GM06990 (cell line): Measurements from ENCODE around the gene INPP5A.

Experiments
- DNase-seq: peaks from one replicate; pipeline ENCODE4 v3.0.0-alpha.2; 2011; ENCODE audit not compliant: insufficient read length; ENCODE audit errors: extremely low read depth
- H3K27me3 ChIP-seq: replicated peaks from 2 replicates; pipeline ENCODE4 v1.6.0; 2011; ENCODE audit warnings: low read length; ENCODE audit not compliant: control insufficient read depth, insufficient read depth
- H3K36me3 ChIP-seq: 2 replicates; pipeline ENCODE4 v1.5.1; 2011; ENCODE audit warnings: low read length; ENCODE audit not compliant: control insufficient read depth, insufficient read depth
- H3K4me3 ChIP-seq: replicated peaks from 2 replicates; pipeline ENCODE4 v1.5.1; 2011; ENCODE audit warnings: low read depth, mild to moderate bottlenecking, control low read depth, low read length
- TF ChIP-seq, protein P1 (sequence below): IDR thresholded peaks from 2 replicates; pipeline ENCODE4 v1.5.1; 2011; ENCODE audit warnings: low read length, control low read depth, mild to moderate bottlenecking, inconsistent platforms; ENCODE audit not compliant: insufficient read depth, poor library complexity, severe bottlenecking

The INPP5A gene

DNA sequence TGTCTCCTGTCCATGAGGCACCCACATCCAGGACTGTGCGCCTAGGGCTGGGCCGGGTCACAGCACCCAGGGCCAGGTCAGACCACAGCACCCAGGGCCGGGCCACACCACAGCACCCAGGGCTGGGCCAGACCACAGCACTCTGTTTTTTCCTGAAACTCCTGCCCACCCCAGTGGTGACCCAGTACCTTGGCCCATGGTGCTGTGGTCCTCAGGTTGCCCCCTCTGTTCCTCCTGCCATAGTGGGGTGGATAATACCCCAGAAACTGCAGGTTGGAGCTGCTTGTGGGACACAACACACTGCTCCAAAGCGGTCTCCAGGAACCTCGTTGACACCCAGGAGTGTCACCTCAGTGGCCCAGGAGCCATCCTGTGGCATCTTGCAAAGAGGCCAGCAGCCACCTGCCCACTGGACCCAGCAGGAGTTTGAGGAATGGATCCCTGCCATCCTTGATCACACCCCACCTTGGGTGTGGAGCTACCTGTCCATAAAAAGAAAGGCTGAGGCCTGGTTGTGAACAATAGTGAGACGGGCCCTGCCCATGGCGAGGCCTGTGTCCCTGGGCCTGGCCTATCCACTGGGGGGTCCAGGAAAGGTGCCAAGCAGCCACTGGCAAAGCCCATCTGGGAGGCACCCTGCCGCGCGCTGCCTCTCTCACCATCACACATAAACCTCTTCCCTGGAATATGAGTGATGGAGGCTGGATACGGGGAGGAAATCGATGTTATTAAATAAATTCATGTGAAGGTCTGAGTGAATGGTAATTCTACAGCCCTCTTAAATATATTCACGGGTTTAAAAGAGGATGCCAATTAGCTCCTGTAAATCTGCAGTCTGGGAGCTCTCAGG lies 159.4 kb downstream of the INPP5A start:
- no peaks in the 10 kb centered on the region; the same call in 1 of the 2 replicates for H3K36me3 ChIP-seq
- no peak overlapping the region for H3K4me3 ChIP-seq
- TF ChIP-seq, protein P1, sequence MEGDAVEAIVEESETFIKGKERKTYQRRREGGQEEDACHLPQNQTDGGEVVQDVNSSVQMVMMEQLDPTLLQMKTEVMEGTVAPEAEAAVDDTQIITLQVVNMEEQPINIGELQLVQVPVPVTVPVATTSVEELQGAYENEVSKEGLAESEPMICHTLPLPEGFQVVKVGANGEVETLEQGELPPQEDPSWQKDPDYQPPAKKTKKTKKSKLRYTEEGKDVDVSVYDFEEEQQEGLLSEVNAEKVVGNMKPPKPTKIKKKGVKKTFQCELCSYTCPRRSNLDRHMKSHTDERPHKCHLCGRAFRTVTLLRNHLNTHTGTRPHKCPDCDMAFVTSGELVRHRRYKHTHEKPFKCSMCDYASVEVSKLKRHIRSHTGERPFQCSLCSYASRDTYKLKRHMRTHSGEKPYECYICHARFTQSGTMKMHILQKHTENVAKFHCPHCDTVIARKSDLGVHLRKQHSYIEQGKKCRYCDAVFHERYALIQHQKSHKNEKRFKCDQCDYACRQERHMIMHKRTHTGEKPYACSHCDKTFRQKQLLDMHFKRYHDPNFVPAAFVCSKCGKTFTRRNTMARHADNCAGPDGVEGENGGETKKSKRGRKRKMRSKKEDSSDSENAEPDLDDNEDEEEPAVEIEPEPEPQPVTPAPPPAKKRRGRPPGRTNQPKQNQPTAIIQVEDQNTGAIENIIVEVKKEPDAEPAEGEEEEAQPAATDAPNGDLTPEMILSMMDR, result no peak
- no peak for DNase-seq
- no peaks in the 10 kb centered on the region for H3K27me3 ChIP-seq

DNA sequence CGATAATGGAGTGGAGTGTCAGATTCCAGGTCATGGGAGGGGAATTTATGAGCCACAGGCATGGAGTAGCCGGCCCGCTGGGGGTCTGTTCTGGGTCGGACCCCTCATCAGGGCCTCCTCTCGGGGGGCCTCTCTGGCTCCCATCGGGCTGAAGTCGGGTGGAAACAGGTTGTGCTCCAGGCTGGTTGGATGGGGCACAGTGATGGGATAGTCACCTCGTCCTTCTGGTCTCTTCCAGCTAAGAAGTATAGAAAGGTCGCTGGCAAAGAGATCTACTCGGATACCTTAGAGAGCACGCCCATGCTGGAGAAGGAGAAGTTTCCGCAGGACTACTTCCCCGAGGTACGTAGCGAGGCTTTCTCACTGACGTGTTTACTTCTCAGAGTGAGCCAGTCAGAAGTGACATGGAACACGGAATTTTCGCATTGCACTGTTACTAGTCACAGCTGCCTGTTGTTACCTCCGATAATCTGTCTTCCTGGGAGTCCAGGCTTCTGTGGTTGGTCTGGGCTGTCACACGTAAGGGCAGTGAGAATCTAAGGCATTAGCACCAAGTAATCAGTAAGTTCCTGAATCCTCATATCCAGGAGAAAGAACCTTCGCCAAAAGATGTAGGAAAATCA lies 160.1 kb downstream of the INPP5A start:
- TF ChIP-seq, protein P1, result no peak
- H3K36me3 ChIP-seq, result no peaks in the 10 kb centered on the region; the same call in 1 of the 2 replicates
- no peaks in the 10 kb centered on the region for H3K27me3 ChIP-seq
- H3K4me3 ChIP-seq, result no peak overlapping the region
- no peak for DNase-seq

DNA sequence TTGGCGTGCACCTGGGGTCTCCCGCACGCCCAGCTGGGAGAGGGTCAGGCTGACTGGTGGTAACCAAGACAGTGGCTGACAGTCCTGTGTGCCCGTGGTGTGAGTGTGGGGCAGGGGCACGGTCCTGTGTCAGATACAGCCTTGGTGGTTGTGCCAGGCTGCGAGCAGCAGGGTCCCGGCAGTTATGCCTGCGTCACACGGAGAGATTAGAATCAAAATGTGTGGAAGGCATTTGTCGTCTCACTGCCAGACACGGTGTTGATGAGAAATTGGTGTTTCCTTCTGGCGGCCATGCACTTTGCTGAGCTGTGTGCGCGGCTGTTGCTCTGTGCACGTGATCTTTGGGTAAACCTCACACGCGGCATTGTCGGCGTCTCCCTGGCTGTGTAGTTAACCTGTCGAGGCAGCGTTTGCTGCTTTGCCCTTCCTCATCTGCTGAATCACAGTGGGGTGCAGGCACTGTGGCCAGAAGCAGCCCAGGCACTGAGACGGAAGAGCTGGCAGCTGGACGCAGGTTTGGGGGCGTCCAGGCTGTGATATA lies 160.7 kb downstream of the INPP5A start:
- TF ChIP-seq, protein P1, result no peak
- Histone ChIP-seq H3K36me3 (no peaks in the 10 kb centered on the region; the same call in 1 of the 2 replicates), H3K27me3 (no peaks in the 10 kb centered on the region), H3K4me3 (no peak overlapping the region)
- DNase-seq, result no peak

DNA sequence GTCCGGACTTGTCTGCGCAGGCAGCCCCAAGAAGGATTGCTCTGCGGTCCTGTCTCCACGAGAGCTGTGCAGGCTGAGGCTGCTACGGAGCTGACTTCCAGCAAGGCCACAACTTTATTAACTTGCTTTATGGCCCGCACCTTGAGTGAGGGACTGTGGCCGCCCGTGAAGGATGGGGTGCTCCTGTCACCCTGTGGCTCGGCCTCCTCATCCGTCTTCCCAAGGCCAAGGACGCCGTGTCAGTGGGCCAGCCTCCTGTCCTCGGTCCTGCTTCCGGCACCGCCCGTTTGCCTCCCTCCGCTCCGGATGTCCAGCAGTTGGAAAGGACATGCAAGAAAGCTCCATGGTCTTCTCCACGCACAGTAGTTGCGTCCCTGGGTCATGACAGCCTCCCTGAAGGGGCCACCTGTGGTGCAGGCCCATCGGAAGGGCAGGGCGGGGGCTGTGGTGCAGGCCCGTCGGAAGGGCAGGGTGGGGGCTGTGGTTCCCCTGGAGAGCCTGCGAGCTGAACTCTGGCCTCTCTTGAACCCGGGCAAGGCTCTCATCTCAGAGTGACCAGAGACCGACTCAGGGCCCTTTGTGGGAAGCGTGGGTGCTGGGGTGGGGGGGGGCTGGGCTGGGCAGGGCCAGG lies 161.3 kb downstream of the INPP5A start:
- H3K4me3 ChIP-seq, result no peak overlapping the region
- TF ChIP-seq, protein P1, result no peak
- no peak for DNase-seq
- no peaks in the 10 kb centered on the region for H3K27me3 ChIP-seq
- H3K36me3 ChIP-seq, result no peaks in the 10 kb centered on the region; the same call in 1 of the 2 replicates

DNA sequence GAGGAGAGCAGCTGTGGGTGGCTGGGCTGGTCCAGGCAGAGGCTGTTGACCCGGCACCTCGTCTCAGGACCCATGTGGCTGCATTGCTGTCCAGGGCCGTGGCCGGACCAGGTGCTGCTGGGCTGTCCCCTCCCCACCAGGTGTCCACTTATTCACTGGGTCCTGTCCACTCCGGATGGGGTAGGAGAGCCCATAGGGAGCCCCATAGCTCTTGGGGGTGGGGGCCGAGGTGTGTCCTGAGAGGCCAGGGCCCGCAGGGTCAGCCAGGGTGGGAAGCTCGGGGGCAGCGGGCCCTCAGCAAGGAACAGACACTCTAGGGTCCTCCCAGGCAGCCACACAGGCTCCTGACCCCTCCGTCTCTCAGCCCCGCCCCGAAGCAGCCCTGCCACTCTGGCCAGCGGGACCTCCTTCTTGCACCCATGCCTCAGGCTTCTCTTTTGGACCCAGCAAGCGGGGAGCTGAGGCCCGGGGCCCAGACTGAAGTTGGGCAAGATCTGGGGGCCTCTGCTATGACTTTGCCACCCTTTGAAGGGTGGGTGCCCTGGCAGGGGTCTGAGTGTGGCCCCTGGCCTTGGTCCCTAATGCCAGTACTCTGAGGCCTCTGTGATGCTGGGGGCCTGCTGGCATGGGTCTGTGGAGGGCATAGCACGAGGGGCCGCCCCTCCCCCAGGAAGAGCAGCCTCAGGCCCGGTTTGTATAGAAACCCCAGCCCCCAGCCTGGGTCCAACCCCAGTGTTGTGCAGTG lies 162.0 kb downstream of the INPP5A start:
- TF ChIP-seq, protein P1, result no peak
- H3K36me3 ChIP-seq, result no peaks in the 10 kb centered on the region; the same call in 1 of the 2 replicates
- DNase-seq, result no peak
- no peak overlapping the region for H3K4me3 ChIP-seq
- H3K27me3 ChIP-seq, result no peaks in the 10 kb centered on the region
